Measurements from ENCODE around the gene BICC1. TPM values are rescaled to one million over a fixed set of nuclear protein-coding genes. Genes with fewer than 3 reads are reported as not detected.

BICC1 gene
- total and polyA plus RNA-seq, 2 donors (not counting 3 experiments of a cell fraction or from before 2014, with no cell fraction given), result 0.06 to 0.29 TPM

DNA sequence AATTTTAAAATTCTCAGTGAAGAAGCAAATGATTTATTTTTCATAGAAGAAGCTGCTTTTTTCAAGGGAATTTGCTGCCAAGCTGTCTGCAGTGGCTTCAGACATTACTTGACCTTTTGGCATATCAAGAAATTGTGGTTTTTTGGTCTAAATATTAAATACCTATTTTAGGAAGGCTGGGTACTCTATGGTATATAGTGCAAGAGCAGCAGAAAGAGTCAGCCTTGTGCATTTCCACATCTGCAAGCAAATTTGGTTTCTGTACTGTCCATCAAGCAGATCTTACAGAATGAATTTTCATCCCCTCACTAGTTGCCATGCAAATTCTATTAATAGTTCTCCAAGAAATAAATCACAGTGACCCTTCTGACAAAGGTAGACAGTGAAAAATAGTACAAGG is 222.0 kb downstream of the BICC1 start:
- ChIA-PET CTCF (no interaction called here), POLR2A (no interaction called here)
- no peaks in the 10 kb centered on the region for H3K79me2 ChIP-seq (ENCODE audit: control insufficient read depth, insufficient read depth, low read length)
- no peaks in the 10 kb centered on the region for H3K9me3 ChIP-seq (replicated peaks; ENCODE audit: control insufficient read depth, insufficient read depth, low read length)
- H3K9me1 ChIP-seq (replicated peaks; ENCODE audit: control insufficient read depth, extremely low read depth, insufficient read depth, low read length), result no peaks in the 10 kb centered on the region
- H4K20me1 ChIP-seq (replicated peaks; ENCODE audit: control insufficient read depth, extremely low read depth, insufficient read depth, low read length), result no peaks in the 10 kb centered on the region
- H3K4me2 ChIP-seq (ENCODE audit: insufficient read depth, low read length), result no peak overlapping the region
- intact Hi-C loops (cut with micrococcal nuclease) (no loop called here), dilution Hi-C loops (cut with MboI; ENCODE audit: extremely low pct_ligation_motif_present, low sequenced_read_pairs) (no loop called here)
- H3K9ac ChIP-seq (replicated peaks; ENCODE audit: extremely low read depth, insufficient read depth, low read length), result no peak overlapping the region
- no peak for TF ChIP-seq FOS (IDR thresholded peaks at IDR 0.05; ENCODE audit: borderline replicate concordance, insufficient read depth, low read length)
- no peak overlapping the region for H3K27ac ChIP-seq (ENCODE audit: insufficient read depth, low read depth, low read length)
- H3K36me3 ChIP-seq (ENCODE audit: control insufficient read depth in 2 of 2, extremely low read depth in 1 of 2, insufficient read depth in 2 of 2, low read length in 2 of 2), result no peaks in the 10 kb centered on the region
- no peaks in the 10 kb centered on the region for H3K27me3 ChIP-seq (ENCODE audit: control insufficient read depth in 2 of 2, insufficient read depth in 2 of 2, low read length in 2 of 2)
- no peaks in the 10 kb centered on the region for H3K4me1 ChIP-seq (ENCODE audit: control insufficient read depth, extremely low read depth, insufficient read depth, low read length)
- no TSS peak for BruUV-seq (replicated peaks)
- no peak for FAIRE-seq
- no peak for DNase-seq (ENCODE audit: low read depth, low spot score)
- H3K4me3 ChIP-seq (replicated peaks in 1 of 3; ENCODE audit: insufficient read depth in 1 of 3, low read depth in 1 of 3, low read length in 3 of 3), result no peak overlapping the region
- no peak overlapping the region for H2AFZ ChIP-seq (ENCODE audit: low read depth, low read length)

- FAIRE-seq, result no peak
- H3K4me2 ChIP-seq (ENCODE audit: insufficient read depth, low read length), result no peak overlapping the region
- TF ChIP-seq MYC (IDR thresholded peaks at IDR 0.05; ENCODE audit: low read depth, low read length) (no peak), GATA2 (IDR thresholded peaks at IDR 0.05; ENCODE audit: insufficient read depth, insufficient read length, low read depth, low read length) (no peak), FOS (IDR thresholded peaks at IDR 0.05; ENCODE audit: borderline replicate concordance, insufficient read depth, low read length) (no peak), POLR2A (IDR thresholded peaks at IDR 0.05; ENCODE audit: low read depth, low read length) (no peak), EZH2 (IDR thresholded peaks at IDR 0.05; ENCODE audit: borderline replicate concordance, low read depth, low read length, severe bottlenecking) (no peak), POLR2AphosphoS5 (IDR thresholded peaks at IDR 0.05; ENCODE audit: insufficient read depth, low read depth, low read length) (no peak), JUN (IDR thresholded peaks at IDR 0.05; ENCODE audit: borderline replicate concordance, insufficient read depth, insufficient read length, low read depth) (no peak)
- TF ChIP-seq, protein P1, sequence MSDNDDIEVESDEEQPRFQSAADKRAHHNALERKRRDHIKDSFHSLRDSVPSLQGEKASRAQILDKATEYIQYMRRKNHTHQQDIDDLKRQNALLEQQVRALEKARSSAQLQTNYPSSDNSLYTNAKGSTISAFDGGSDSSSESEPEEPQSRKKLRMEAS (IDR thresholded peaks at IDR 0.05; ENCODE audit: insufficient read depth, insufficient read length), result no peak
- TF ChIP-seq, protein P2, sequence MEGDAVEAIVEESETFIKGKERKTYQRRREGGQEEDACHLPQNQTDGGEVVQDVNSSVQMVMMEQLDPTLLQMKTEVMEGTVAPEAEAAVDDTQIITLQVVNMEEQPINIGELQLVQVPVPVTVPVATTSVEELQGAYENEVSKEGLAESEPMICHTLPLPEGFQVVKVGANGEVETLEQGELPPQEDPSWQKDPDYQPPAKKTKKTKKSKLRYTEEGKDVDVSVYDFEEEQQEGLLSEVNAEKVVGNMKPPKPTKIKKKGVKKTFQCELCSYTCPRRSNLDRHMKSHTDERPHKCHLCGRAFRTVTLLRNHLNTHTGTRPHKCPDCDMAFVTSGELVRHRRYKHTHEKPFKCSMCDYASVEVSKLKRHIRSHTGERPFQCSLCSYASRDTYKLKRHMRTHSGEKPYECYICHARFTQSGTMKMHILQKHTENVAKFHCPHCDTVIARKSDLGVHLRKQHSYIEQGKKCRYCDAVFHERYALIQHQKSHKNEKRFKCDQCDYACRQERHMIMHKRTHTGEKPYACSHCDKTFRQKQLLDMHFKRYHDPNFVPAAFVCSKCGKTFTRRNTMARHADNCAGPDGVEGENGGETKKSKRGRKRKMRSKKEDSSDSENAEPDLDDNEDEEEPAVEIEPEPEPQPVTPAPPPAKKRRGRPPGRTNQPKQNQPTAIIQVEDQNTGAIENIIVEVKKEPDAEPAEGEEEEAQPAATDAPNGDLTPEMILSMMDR (IDR thresholded peaks at IDR 0.05; ENCODE audit: extremely low read depth in 1 of 2, insufficient read depth in 1 of 2, low read depth in 1 of 2, low read length in 2 of 2), result no peak
- ChIA-PET CTCF (no interaction called here), POLR2A (no interaction called here)
- intact Hi-C loops (cut with micrococcal nuclease), result no loop called here
- H3K4me3 ChIP-seq (replicated peaks in 1 of 3; ENCODE audit: insufficient read depth in 1 of 3, low read depth in 1 of 3, low read length in 3 of 3), result no peak overlapping the region
- H3K79me2 ChIP-seq (ENCODE audit: control insufficient read depth, insufficient read depth, low read length), result no peaks in the 10 kb centered on the region
- H3K9ac ChIP-seq (replicated peaks; ENCODE audit: extremely low read depth, insufficient read depth, low read length), result no peak overlapping the region
- no peaks in the 10 kb centered on the region for H3K9me1 ChIP-seq (replicated peaks; ENCODE audit: control insufficient read depth, extremely low read depth, insufficient read depth, low read length)
- no peak overlapping the region for H2AFZ ChIP-seq (ENCODE audit: low read depth, low read length)
- no peaks in the 10 kb centered on the region for H3K27me3 ChIP-seq (ENCODE audit: control insufficient read depth in 2 of 2, insufficient read depth in 2 of 2, low read length in 2 of 2)
- H3K36me3 ChIP-seq (ENCODE audit: control insufficient read depth in 2 of 2, extremely low read depth in 1 of 2, insufficient read depth in 2 of 2, low read length in 2 of 2), result no peaks in the 10 kb centered on the region
- no peaks in the 10 kb centered on the region for H4K20me1 ChIP-seq (replicated peaks; ENCODE audit: control insufficient read depth, extremely low read depth, insufficient read depth, low read length)
- BruUV-seq (replicated peaks), result no TSS peak
- dilution Hi-C loops (cut with MboI; ENCODE audit: extremely low pct_ligation_motif_present, low sequenced_read_pairs), result no loop called here
- H3K4me1 ChIP-seq (ENCODE audit: control insufficient read depth, extremely low read depth, insufficient read depth, low read length), result no peaks in the 10 kb centered on the region
- DNase-seq (ENCODE audit: low read depth, low spot score), result no peak
- no peaks in the 10 kb centered on the region for H3K9me3 ChIP-seq (replicated peaks; ENCODE audit: control insufficient read depth, insufficient read depth, low read length)
- no peak overlapping the region for H3K27ac ChIP-seq (ENCODE audit: insufficient read depth, low read depth, low read length)
Measured at GRCh38 chr10:58735087-58735486, 222.4 kb downstream of the BICC1 start.
